GM12864 (cell line): ENCODE measurements around the gene PTEN.

Experiments used
- DNase-seq: peaks from one replicate; pipeline ENCODE4 v3.0.0-alpha.2; 2011; ENCODE audit warnings: low read depth
- H3K4me3 ChIP-seq: 2 replicates; pipeline ENCODE4 v1.5.1; 2011; ENCODE audit warnings: mild to moderate bottlenecking, low read depth, low read length, control low read depth
- TF ChIP-seq, protein P1 (sequence below): IDR thresholded peaks from 2 replicates; pipeline ENCODE4 v1.5.1; 2011; ENCODE audit warnings: low read depth, mild to moderate bottlenecking, moderate library complexity, low read length, control low read depth, inconsistent platforms; ENCODE audit errors: missing control alignments

The PTEN gene

GRCh38 chr10:87979847-87980246 is 116.4 kb downstream of the PTEN start:
- H3K4me3 ChIP-seq, result no peak overlapping the region
- TF ChIP-seq, protein P1, sequence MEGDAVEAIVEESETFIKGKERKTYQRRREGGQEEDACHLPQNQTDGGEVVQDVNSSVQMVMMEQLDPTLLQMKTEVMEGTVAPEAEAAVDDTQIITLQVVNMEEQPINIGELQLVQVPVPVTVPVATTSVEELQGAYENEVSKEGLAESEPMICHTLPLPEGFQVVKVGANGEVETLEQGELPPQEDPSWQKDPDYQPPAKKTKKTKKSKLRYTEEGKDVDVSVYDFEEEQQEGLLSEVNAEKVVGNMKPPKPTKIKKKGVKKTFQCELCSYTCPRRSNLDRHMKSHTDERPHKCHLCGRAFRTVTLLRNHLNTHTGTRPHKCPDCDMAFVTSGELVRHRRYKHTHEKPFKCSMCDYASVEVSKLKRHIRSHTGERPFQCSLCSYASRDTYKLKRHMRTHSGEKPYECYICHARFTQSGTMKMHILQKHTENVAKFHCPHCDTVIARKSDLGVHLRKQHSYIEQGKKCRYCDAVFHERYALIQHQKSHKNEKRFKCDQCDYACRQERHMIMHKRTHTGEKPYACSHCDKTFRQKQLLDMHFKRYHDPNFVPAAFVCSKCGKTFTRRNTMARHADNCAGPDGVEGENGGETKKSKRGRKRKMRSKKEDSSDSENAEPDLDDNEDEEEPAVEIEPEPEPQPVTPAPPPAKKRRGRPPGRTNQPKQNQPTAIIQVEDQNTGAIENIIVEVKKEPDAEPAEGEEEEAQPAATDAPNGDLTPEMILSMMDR, result no peak
- DNase-seq, result no peak

DNA sequence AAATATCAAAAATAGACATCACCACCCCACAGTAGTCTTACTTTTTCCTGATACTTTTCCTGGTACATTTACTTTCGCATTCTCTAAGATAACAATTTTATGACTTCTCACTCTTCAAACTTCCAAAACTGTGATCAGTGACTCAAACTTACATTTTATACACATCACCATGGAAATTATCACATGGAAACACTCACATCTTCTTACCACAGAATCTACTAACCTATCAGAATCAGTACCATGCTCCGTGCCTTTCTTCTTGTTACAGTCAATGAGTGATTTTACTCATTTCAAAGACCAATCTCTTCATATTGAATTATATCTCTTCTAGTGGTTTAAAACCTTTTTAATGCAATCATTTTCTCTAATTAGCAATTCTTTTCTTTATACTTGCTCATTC is 120.3 kb downstream of the PTEN start:
- no peak for DNase-seq
- TF ChIP-seq, protein P1, result no peak
- H3K4me3 ChIP-seq, result no peak overlapping the region

DNA sequence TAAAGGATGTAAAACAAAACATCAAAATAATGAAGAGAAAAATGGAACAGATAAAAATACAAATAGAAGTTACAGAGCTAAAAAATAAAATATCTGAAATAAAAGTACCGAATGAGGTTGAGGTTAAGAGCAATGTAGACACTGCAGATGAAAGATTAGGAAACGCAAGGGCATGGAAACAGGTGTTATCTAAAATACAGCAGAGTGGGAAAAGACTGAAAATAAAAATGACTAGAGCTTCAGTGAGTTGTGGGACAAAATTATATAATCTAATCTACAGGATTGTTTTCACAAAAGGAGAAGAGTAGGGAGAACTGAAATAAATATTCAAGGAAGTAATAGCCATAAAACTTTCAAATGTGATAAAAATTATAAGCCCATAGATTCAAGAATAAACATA is 123.8 kb downstream of the PTEN start:
- TF ChIP-seq, protein P1, result no peak
- no peak overlapping the region for H3K4me3 ChIP-seq
- DNase-seq, result no peak

- H3K4me3 ChIP-seq, result no peak overlapping the region
- DNase-seq, result no peak
- TF ChIP-seq, protein P1, result no peak
These were observed 128.5 kb downstream of the PTEN start for GRCh38 chr10:87991946-87992345.

- H3K4me3 ChIP-seq, result no peak overlapping the region
- TF ChIP-seq, protein P1, result no peak
- DNase-seq, result no peak
These were observed 141.0 kb downstream of the PTEN start for GRCh38 chr10:88004451-88004850.

- no peak for DNase-seq
- H3K4me3 ChIP-seq, result no peak overlapping the region
- TF ChIP-seq, protein P1, result no peak
These were observed 142.8 kb downstream of the PTEN start for GRCh38 chr10:88006261-88006660.

DNA sequence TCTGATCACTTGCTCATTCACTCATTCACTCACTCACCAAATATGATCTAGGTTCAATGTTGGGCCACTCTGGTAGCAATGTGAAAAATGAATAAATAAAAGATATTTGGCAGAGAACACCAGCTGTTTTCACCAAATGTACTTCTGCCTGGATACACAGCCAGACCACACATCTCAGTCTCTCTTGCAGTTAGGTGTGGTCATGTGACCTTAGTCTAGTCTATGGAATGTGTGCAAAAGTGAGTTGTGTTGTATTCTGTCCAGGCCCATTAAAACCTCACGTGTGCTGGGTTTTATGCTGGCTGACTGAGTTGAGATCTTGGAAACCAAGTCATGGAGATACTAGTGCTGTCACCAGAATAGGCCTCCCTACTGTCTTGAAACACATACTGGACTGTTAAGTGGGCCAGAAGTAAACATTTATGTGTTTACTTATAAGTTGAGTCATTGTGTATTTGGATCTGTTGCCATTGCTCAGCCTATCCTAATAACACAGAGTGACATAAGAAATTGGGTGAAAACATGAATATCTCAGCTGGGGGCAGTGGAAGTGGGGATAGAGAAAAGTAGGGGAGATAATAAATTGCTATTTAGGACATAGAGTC is 145.5 kb downstream of the PTEN start:
- no peak for DNase-seq

More for the DNA sequence above, 145.5 kb downstream of the PTEN start:
- TF ChIP-seq, protein P1, result no peak
- H3K4me3 ChIP-seq, result no peak overlapping the region
